Measurements from ENCODE around the gene TRPM7.
"Not testable (repeated sequence)": the region's sequence is repeated elsewhere in the genome, so short reads cannot be mapped to it uniquely, and the experiment has no call there.

TRPM7 gene

DNA sequence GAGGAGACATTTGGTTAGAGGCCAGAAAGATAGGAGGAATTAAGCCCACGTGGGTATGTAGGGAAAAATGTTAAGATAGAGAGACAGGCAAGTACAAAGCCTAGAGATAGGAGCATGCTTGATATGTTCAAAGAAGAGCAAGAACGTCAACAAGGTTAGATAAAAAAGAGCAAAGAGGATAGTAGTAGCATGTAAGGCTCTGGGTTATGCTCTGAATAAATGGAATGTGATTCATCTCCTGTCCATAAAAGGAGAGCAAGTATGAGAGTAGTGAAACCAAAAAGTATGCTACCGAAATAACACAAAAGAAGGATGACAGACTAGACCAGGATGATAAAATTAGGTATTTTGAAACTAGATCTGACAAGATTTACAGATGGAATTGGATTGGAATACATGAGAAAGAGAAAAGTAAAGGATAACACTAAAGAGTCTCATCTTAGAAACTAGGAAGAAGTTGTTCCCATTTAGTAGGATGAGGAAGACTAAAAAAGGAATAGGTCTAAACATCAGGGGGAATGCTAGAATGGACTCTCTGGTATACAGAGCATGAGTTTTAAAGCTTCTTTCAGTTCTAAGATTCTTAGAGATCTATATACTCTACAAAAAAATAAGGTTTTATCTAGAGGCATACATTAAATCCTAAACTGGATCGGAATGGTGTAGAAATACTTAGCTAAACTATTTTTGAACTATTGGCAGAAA, 59.1 kb downstream of the TRPM7 start:
- Mint-ChIP-seq H3K4me3 (no peak overlapping the region), H3K9me3 (no peaks in the 10 kb centered on the region), H3K36me3 (ENCODE audit: low read depth) (peaks cover 30% of the 10 kb centered on the region), H3K27me3 (ENCODE audit: low read depth) (no peaks in the 10 kb centered on the region), H3K4me1 (ENCODE audit: low read depth) (peaks cover 8% of the 10 kb centered on the region), H3K27ac (no peak overlapping the region)

GRCh38 chr15:50624616-50625168, 61.9 kb downstream of the TRPM7 start:
- Mint-ChIP-seq H3K9me3 (no peaks in the 10 kb centered on the region), H3K4me3 (no peak overlapping the region), H3K27me3 (ENCODE audit: low read depth) (no peaks in the 10 kb centered on the region), H3K36me3 (ENCODE audit: low read depth) (peaks cover 28% of the 10 kb centered on the region), H3K27ac (no peak overlapping the region), H3K4me1 (ENCODE audit: low read depth) (peaks cover 8% of the 10 kb centered on the region)

DNA sequence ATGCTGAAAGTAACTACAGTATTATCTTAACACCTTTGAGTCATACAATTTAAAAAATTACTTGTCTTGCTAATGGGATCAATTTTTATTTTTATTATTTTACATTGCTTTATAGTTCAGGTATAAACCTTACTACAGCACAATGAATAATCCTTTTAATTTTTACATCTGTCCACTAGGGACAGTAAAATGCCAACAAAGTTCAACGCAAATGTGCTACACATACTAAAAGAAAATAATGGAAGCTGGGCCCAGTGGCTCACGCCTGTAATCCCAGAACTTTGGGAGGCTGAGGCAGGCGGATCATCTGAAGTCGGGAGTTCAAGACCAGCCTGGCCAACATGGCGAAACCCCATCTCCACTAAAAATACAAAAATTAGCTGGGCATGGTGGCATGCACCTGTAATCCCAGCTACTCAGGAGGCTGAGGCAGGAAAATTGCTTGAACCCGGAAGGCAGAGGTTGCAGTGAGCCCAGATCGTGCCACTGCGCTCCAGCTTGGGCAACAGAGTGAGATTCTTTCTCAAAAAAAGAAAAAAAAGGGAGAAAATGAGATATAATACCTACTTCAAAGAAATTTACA, 64.1 kb downstream of the TRPM7 start:
- not testable (repeated sequence) for H3K27ac Mint-ChIP-seq; H3K4me1 Mint-ChIP-seq (ENCODE audit: low read depth); H3K27me3 Mint-ChIP-seq (ENCODE audit: low read depth); H3K9me3 Mint-ChIP-seq; H3K4me3 Mint-ChIP-seq
- peaks cover 24% of the 10 kb centered on the region for H3K36me3 Mint-ChIP-seq (ENCODE audit: low read depth)

GRCh38 chr15:50616960-50617359, 69.6 kb downstream of the TRPM7 start:
- not testable (repeated sequence) for H3K4me1 Mint-ChIP-seq (ENCODE audit: low read depth); H3K9me3 Mint-ChIP-seq; H3K4me3 Mint-ChIP-seq; H3K27me3 Mint-ChIP-seq (ENCODE audit: low read depth); H3K27ac Mint-ChIP-seq
- peaks cover 19% of the 10 kb centered on the region for H3K36me3 Mint-ChIP-seq (ENCODE audit: low read depth)

DNA sequence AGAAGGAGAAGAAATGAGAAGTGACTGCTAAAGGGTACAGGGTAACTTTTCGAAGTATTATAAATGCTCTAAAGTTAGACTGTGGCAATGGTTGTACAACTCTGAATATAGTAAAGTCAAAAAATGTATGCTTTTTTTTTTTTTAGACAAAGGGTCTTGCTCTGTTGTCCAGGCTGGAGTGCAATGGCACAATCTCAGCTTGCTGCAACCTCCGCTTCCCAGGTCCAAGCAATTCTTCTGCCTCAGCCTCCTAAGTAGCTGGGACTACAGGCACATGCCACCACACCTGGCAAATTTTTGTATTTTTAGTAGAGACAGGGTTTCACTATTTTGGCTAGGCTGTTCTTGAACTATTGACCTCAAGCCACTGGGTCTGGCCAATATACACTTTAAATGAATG, 70.0 kb downstream of the TRPM7 start:
- peaks cover 22% of the 10 kb centered on the region for H3K36me3 Mint-ChIP-seq (ENCODE audit: low read depth)
- not testable (repeated sequence) for H3K4me3 Mint-ChIP-seq; H3K9me3 Mint-ChIP-seq; H3K27me3 Mint-ChIP-seq (ENCODE audit: low read depth); H3K27ac Mint-ChIP-seq; H3K4me1 Mint-ChIP-seq (ENCODE audit: low read depth)

- H3K36me3 Mint-ChIP-seq (ENCODE audit: low read depth) = peaks cover 30% of the 10 kb centered on the region
Measured at GRCh38 chr15:50613600-50613999, 73.0 kb downstream of the TRPM7 start.

DNA sequence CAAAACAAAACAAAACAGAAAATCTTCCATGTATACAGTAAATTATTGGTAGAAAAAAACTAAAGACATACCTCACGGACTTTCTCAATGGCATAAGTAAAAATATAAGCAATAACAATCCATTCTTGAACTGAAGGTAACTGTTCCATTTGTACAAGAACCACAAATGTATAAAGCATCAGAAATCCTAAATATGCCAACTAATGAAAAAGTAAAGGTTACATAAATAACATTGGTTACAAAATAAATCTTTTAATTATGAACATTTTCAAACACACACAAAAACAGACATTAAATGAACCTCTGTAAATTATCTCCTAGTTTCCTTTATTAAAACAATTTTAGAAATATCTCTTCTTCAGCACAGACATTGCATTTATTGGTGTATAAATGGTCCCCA, 79.5 kb downstream of the TRPM7 start:
- H3K27me3 Mint-ChIP-seq (ENCODE audit: low read depth) = no peaks in the 10 kb centered on the region
- peaks cover 7% of the 10 kb centered on the region for H3K9me3 Mint-ChIP-seq
- H3K36me3 Mint-ChIP-seq (ENCODE audit: low read depth) = peaks cover 53% of the 10 kb centered on the region
- H3K27ac Mint-ChIP-seq = no peak overlapping the region
- H3K4me3 Mint-ChIP-seq = no peak overlapping the region
- peaks cover 3% of the 10 kb centered on the region for H3K4me1 Mint-ChIP-seq (ENCODE audit: low read depth)

More at GRCh38 chr15:50613600-50613999, 73.0 kb downstream of the TRPM7 start:
- no peaks in the 10 kb centered on the region for H3K27me3 Mint-ChIP-seq (ENCODE audit: low read depth)
- no peaks in the 10 kb centered on the region for H3K9me3 Mint-ChIP-seq
- H3K4me3 Mint-ChIP-seq = no peak overlapping the region
- H3K27ac Mint-ChIP-seq = no peak overlapping the region
- peaks cover 3% of the 10 kb centered on the region for H3K4me1 Mint-ChIP-seq (ENCODE audit: low read depth)

GRCh38 chr15:50605462-50605861, 81.1 kb downstream of the TRPM7 start:
- Mint-ChIP-seq H3K4me1 (ENCODE audit: low read depth) (no peaks in the 10 kb centered on the region), H3K27ac (no peak overlapping the region), H3K36me3 (ENCODE audit: low read depth) (peaks cover 45% of the 10 kb centered on the region)

GRCh38 chr15:50602028-50602427, 84.6 kb downstream of the TRPM7 start:
- H3K27ac Mint-ChIP-seq; H3K27me3 Mint-ChIP-seq (ENCODE audit: low read depth); H3K4me3 Mint-ChIP-seq; H3K9me3 Mint-ChIP-seq; H3K4me1 Mint-ChIP-seq (ENCODE audit: low read depth): not testable (repeated sequence)
- peaks cover 40% of the 10 kb centered on the region for H3K36me3 Mint-ChIP-seq (ENCODE audit: low read depth)

More at GRCh38 chr15:50605462-50605861, 81.1 kb downstream of the TRPM7 start:
- Mint-ChIP-seq H3K4me3 (no peak overlapping the region), H3K27me3 (ENCODE audit: low read depth) (no peaks in the 10 kb centered on the region), H3K9me3 (peaks cover 7% of the 10 kb centered on the region)

DNA sequence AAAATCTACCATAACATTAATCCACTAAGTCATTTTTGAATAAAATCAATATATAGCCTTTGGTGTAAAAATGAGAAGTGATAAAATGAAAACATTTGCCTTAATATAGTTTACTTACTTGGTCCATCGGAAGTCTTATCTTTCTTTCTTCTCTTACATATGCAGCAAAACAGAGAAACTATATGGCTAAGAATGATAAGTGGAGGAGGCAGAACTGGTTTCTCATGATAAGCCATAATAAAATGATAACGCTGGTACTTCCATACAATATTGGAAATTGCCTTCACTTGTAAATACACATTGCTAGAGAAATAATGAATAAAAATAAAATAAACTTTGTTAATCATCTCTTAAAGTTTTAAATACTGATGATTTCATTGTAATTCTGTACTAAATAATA, 92.3 kb downstream of the TRPM7 start:
- no peaks in the 10 kb centered on the region for H3K9me3 Mint-ChIP-seq
- H3K4me3 Mint-ChIP-seq = no peak overlapping the region
- H3K27me3 Mint-ChIP-seq (ENCODE audit: low read depth) = no peaks in the 10 kb centered on the region
- H3K27ac Mint-ChIP-seq = no peak overlapping the region
- peaks cover 31% of the 10 kb centered on the region for H3K36me3 Mint-ChIP-seq (ENCODE audit: low read depth)
- H3K4me1 Mint-ChIP-seq (ENCODE audit: low read depth) = peaks cover 4% of the 10 kb centered on the region

DNA sequence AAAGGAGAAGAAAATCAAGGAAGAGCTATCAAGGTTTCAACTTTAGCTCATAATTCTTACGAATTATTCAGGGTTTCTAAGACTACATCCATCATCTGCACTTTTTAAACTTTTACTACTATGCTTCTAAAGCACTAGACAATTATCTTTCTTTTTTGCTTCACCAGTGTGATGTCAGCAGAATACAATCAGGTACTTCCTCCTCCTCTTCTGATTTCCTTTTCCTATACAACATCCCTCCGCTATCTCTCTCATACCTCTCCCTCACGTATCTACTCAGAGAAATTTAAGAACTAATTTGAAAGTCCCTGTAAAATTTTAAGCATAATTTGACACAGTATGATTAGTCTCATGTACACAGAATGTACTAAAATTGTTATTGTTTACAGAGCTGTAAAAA, 92.8 kb downstream of the TRPM7 start:
- Mint-ChIP-seq H3K4me3 (no peak overlapping the region), H3K27me3 (ENCODE audit: low read depth) (no peaks in the 10 kb centered on the region), H3K4me1 (ENCODE audit: low read depth) (peaks cover 4% of the 10 kb centered on the region), H3K36me3 (ENCODE audit: low read depth) (peaks cover 32% of the 10 kb centered on the region), H3K27ac (no peak overlapping the region), H3K9me3 (no peaks in the 10 kb centered on the region)

- Mint-ChIP-seq H3K36me3 (ENCODE audit: low read depth) (peaks cover 30% of the 10 kb centered on the region), H3K4me1 (ENCODE audit: low read depth) (peaks cover 5% of the 10 kb centered on the region), H3K9me3 (no peaks in the 10 kb centered on the region), H3K27ac (no peak overlapping the region), H3K4me3 (no peak overlapping the region), H3K27me3 (ENCODE audit: low read depth) (no peaks in the 10 kb centered on the region)
Measured at GRCh38 chr15:50590288-50590687, 96.3 kb downstream of the TRPM7 start.

GRCh38 chr15:50577492-50577891, 109.1 kb downstream of the TRPM7 start:
- Mint-ChIP-seq H3K27me3 (ENCODE audit: low read depth) (no peaks in the 10 kb centered on the region), H3K27ac (no peak overlapping the region), H3K9me3 (no peaks in the 10 kb centered on the region), H3K36me3 (ENCODE audit: low read depth) (peaks cover 36% of the 10 kb centered on the region), H3K4me1 (ENCODE audit: low read depth) (peaks cover 1% of the 10 kb centered on the region), H3K4me3 (no peak overlapping the region)

GRCh38 chr15:50576166-50576565, 110.4 kb downstream of the TRPM7 start:
- H3K9me3 Mint-ChIP-seq = no peaks in the 10 kb centered on the region
- H3K36me3 Mint-ChIP-seq (ENCODE audit: low read depth) = peaks cover 28% of the 10 kb centered on the region

DNA sequence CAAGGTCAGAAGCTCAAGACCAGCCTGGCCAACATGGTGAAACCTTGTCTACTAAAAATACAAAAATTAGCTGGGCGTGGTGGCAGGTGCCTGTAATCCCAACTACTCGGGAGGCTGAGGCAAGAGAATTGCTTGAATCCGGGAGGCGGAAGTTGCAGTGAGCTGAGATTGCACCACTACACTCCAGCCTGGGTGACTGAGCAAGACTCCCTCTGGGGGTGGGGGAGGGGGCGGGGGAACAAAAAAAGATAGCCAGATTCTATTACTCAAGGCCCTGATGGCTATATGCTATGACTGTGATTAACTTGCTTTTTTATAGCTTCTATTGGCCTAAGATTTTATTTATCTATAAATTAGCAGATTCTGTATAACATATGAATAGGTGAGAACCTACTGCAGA, 112.8 kb downstream of the TRPM7 start:
- H3K4me3 Mint-ChIP-seq; H3K4me1 Mint-ChIP-seq (ENCODE audit: low read depth); H3K9me3 Mint-ChIP-seq; H3K27ac Mint-ChIP-seq; H3K27me3 Mint-ChIP-seq (ENCODE audit: low read depth): not testable (repeated sequence)
- peaks cover 37% of the 10 kb centered on the region for H3K36me3 Mint-ChIP-seq (ENCODE audit: low read depth)

More at GRCh38 chr15:50576166-50576565, 110.4 kb downstream of the TRPM7 start:
- Mint-ChIP-seq H3K27me3 (ENCODE audit: low read depth) (no peaks in the 10 kb centered on the region), H3K27ac (no peak overlapping the region), H3K4me1 (ENCODE audit: low read depth) (peaks cover 1% of the 10 kb centered on the region), H3K4me3 (no peak overlapping the region)

Data from T-helper 1 cell treated with Interleukin-12 subunit alpha and Interleukin-12 subunit beta and Interleukin-4 antibody, amounts not matched to agents 30 μg/mL and 1 μg/mL, for 36 hours (primary cell).